ENCODE data around the gene CYREN. TPM values are rescaled to one million over a fixed set of nuclear protein-coding genes. Genes with fewer than 3 reads are reported as not detected.

The CYREN gene
- total and polyA plus RNA-seq, 2 experiments from 2014 or later: 22.7 to 70.6 TPM

DNA sequence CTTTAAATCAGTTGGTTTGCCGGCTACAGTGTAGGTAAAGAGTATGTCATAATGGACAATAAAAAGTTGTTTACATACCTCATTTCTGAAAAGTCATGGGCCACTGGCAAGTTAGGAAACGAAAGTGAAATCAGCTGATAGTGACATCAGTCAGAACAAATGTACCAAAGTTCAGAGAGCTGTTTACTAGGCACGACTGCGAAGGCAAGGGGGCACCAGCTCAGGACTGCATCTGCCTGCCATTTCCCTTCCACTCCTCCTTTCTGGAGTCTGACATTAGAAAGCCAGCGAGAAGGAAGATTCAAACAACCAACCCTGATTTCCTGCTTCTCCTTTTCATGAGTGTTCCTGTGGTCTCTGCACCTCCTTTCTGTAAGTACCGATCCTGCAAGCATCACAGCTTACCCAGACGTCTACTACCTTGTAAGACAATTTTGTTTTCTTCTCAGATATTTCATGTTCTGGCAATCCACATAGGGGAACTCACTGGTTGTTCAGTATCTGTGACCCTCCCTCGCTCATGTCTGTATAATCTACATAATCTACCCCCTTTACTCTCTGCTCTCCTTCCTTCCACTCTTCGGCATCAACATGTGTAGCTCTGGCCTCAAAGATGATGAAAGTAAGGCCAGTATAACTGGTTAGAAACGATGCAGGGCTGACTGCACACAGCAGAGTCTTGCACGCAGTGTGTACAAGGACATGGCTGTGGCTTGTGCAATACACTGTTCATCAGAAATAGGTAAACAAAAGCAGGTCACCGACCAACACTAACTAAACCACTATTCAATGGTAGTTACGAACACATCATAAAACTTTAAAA, 22.4 kb downstream of the CYREN start, which contains the start of gene TMEM140:
Gene TMEM140, plus strand, starts transcription at position 174 of the 823 bp plus-strand sequence. CDS start 16,370 bp downstream, outside the sequence.
- peak within 1 kb of the TSS; percentile 21; the same call in 1 of the 2 replicates for H2AFZ ChIP-seq
- 0 out of 2 replicates have a peak, but pooled peaks cover 5% of the 10 kb centered on the region for H3K9me2 ChIP-seq (ENCODE audit: insufficient read depth)
- Mint-ChIP-seq H3K4me3 (no peak within 1 kb of the TSS), H3K27me3 (ENCODE audit: insufficient read depth, low read depth, poor library complexity) (no peaks in the 10 kb centered on the region), H3K4me1 (peaks cover 8% of the 10 kb centered on the region; the same call in 2 of the 3 replicates), H3K9me3 (peaks cover 3% of the 10 kb centered on the region; the same call in 1 of the 3 replicates), H3K36me3 (ENCODE audit: low read depth) (no peaks in the 10 kb centered on the region; the same call in 2 of the 3 replicates), H3K27ac (no peak within 1 kb of the TSS; the same call in 1 of the 2 replicates)
- no peaks in the 10 kb centered on the region; the same call in 1 of the 2 replicates for H3K4me1 ChIP-seq (ENCODE audit: insufficient read depth)
- no peaks in the 10 kb centered on the region for H3K79me2 ChIP-seq (replicated peaks; ENCODE audit: insufficient read depth)
- H3K4me3 ChIP-seq: no peak within 1 kb of the TSS
- no peaks in the 10 kb centered on the region for H3K36me3 ChIP-seq (ENCODE audit: insufficient read depth)
- no peaks in the 10 kb centered on the region for H3K27me3 ChIP-seq (ENCODE audit: insufficient read depth)
- no peak for TF ChIP-seq POLR2AphosphoS5 (IDR thresholded peaks at IDR 0.05; ENCODE audit: low read depth)
- TF ChIP-seq ZNF114 (CRISPR knock-in tag; IDR thresholded peaks at IDR 0.05): no peak
- TF ChIP-seq JUNB (IDR thresholded peaks at IDR 0.05; ENCODE audit: unreplicated experiment): no peak
- TF ChIP-seq ZNF331 (CRISPR knock-in tag; IDR thresholded peaks at IDR 0.05; ENCODE audit: low read depth): no peak
- no peak for ATAC-seq
- H3K4me2 ChIP-seq: no peak within 1 kb of the TSS
- H3K27ac ChIP-seq (ENCODE audit: low read depth): no peak within 1 kb of the TSS
- no peaks in the 10 kb centered on the region for H3F3A ChIP-seq (replicated peaks; ENCODE audit: low read depth)
- 0 out of 2 replicates have a peak, but pooled peaks cover 3% of the 10 kb centered on the region for H4K20me1 ChIP-seq (replicated peaks; ENCODE audit: insufficient read depth)
- DNase-seq (ENCODE audit: low spot score): no peak

- no peaks in the 10 kb centered on the region for H3K36me3 ChIP-seq (ENCODE audit: insufficient read depth)
- no peak overlapping the region for H3K4me2 ChIP-seq
- H2AFZ ChIP-seq: peak overlapping the region; percentile 3; the same call in 1 of the 2 replicates
- 0 out of 2 replicates have a peak, but pooled peaks cover 3% of the 10 kb centered on the region for H4K20me1 ChIP-seq (replicated peaks; ENCODE audit: insufficient read depth)
- no peaks in the 10 kb centered on the region for H3K36me3 Mint-ChIP-seq (ENCODE audit: low read depth)
- no peak overlapping the region for H3K4me3 ChIP-seq
- no peaks in the 10 kb centered on the region; the same call in 1 of the 2 replicates for H3K4me1 ChIP-seq (ENCODE audit: insufficient read depth)
- H3K9me3 Mint-ChIP-seq: no peaks in the 10 kb centered on the region
- no peaks in the 10 kb centered on the region for H3K79me2 ChIP-seq (replicated peaks; ENCODE audit: insufficient read depth)
- 0 out of 2 replicates have a peak, but pooled peaks cover 2% of the 10 kb centered on the region for H3K9me2 ChIP-seq (ENCODE audit: insufficient read depth)
- no peak for DNase-seq (ENCODE audit: low spot score)
- no peaks in the 10 kb centered on the region for H3K27me3 ChIP-seq (ENCODE audit: insufficient read depth)
- peaks cover 8% of the 10 kb centered on the region; the same call in 2 of the 3 replicates for H3K4me1 Mint-ChIP-seq
- no peak overlapping the region for H3K27ac Mint-ChIP-seq
- no peak overlapping the region for H3K27ac ChIP-seq (ENCODE audit: low read depth)
- H3F3A ChIP-seq (replicated peaks; ENCODE audit: low read depth): no peaks in the 10 kb centered on the region
- H3K4me3 Mint-ChIP-seq: no peak overlapping the region
- no peaks in the 10 kb centered on the region for H3K27me3 Mint-ChIP-seq (ENCODE audit: insufficient read depth, low read depth, poor library complexity)
- no peak for ATAC-seq
- TF ChIP-seq ZNF462 (CRISPR knock-in tag; IDR thresholded peaks at IDR 0.05): no peak
- no peak for TF ChIP-seq EZH2phosphoT487 (IDR thresholded peaks at IDR 0.05; ENCODE audit: unreplicated experiment)
- no peak for TF ChIP-seq CREB1 (CRISPR knock-in tag; IDR thresholded peaks at IDR 0.05; ENCODE audit: low read depth)
- TF ChIP-seq STAT1 (IDR thresholded peaks at IDR 0.05; ENCODE audit: unreplicated experiment): no peak
- TF ChIP-seq JUNB (IDR thresholded peaks at IDR 0.05; ENCODE audit: unreplicated experiment): no peak
- TF ChIP-seq EZH2 (IDR thresholded peaks at IDR 0.05; ENCODE audit: low read depth, unreplicated experiment): no peak
- TF ChIP-seq ETS1 (IDR thresholded peaks at IDR 0.05): no peak
- TF ChIP-seq NANOG (IDR thresholded peaks at IDR 0.05; ENCODE audit: borderline replicate concordance): no peak
These were observed 23.1 kb downstream of the CYREN start for GRCh38 chr7:135147341-135147898.
